Upper lobe of right lung (tissue), 1 donor: Measurements from ENCODE around the gene ROM1. TPM values are rescaled to one million over a fixed set of nuclear protein-coding genes. Genes with fewer than 3 reads are reported as not detected.
"Not testable (repeated sequence)": the region's sequence is repeated elsewhere in the genome, so short reads cannot be mapped to it uniquely, and the experiment has no call there.

ENCODE experiments used
- ATAC-seq: fragments of 200-7000 bp; cut with Tn5 transposase; one replicate; pipeline ENCODE4 v1.9.1; 2020; ENCODE audit warnings: mild to moderate bottlenecking, moderate library complexity
- DNase-seq: peaks from one replicate; pipeline ENCODE4 v3.0.0-alpha.2; 2020
- H3K27ac ChIP-seq: fragments of 200-600 bp; one replicate; pipeline ENCODE4 v1.8.0; 2022
- H3K27me3 ChIP-seq: fragments of 200-600 bp; one replicate; pipeline ENCODE4 v1.8.0; 2022; ENCODE audit warnings: mild to moderate bottlenecking
- H3K36me3 ChIP-seq: fragments of 200-600 bp; one replicate; pipeline ENCODE4 v1.8.0; 2022
- H3K4me1 ChIP-seq: fragments of 200-600 bp; one replicate; pipeline ENCODE4 v1.8.0; 2022
- H3K4me3 ChIP-seq: fragments of 200-600 bp; one replicate; pipeline ENCODE4 v1.8.0; 2022; ENCODE audit warnings: mild to moderate bottlenecking
- H3K9me3 ChIP-seq: fragments of 200-600 bp; one replicate; pipeline ENCODE4 v1.8.0; 2022
- intact Hi-C: fragments of 100-400 bp; cut with DNase I; formaldehyde crosslinking; loops from one replicate; pipeline ENCODE4 v1.11.0; 2022
- long read RNA-seq: library from polyadenylated mRNA; unstranded; transcript quantifications from one replicate; pipeline ENCODE4 v2.0.0, GENCODE V29; 2021
- total RNA-seq: library from RNA; stranded (reverse); fragmentation: NEBNext Ultra II Directional; extraction: Animal tissue kit (Norgen Biotek cat#: 25700); gene quantifications from one replicate; pipeline ENCODE4 v1.2.1, GENCODE V29; 2021
- TF ChIP-seq, protein P1 (sequence below): fragments of 200-600 bp; IDR thresholded peaks from one replicate; pipeline ENCODE4 v1.8.0; 2022; ENCODE audit warnings: antibody characterized with exemption
- donor health status: DM: no; HTN: yes; CAD: no; lungs with severe emphysema.

The ROM1 gene
- total RNA-seq = 5.2 TPM
- long read RNA-seq, partial matches to known transcripts = 0 of 2 reads
- long read RNA-seq, other reads (novel, unspliced or antisense) = 1 of 2 reads

DNA sequence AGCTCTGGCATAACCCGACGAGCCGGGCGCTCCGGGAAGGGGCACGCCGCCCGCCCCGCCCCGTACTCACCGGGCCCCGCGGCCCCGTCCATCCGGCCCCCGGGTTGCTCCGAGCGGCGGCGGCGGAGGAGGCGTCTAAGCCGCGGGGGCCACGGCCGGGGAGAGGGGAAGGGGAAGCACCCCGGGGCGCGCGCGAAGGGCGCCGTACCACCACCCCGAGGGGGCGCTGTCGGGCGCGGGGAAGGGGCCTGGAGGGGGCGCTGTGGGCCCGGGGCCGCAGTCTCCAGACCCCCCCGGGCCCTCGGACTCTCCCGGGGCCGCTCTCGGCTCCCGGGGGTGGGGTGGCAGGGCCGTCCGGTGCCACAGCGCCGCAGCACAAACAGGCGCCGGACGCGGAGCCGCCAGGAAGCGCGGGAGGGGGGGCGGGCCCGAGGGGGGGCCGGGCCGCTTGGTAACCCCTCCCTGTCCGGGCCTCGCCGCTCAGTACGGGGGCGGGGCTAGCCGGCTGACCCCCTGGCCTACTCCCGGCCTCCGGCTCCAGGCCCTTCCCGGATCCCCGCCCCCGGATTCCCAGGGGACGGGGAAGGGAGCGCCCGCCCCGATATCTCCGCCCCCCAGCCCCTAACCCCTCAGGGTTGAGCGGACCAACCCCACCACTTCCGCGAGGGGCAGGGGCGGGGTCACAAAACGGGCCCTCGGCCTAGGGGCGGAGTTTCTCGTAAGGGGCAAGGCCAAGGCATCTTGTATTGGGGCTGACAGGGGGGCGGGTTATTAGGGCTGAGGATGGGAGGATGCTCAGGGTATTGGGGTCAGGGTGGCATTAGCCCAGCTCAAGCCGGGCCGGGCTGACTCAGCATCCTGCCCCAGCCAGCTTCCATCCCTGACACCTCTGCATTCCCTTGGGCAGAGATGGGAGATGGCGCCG is at the start of gene ROM1, which contains the start of gene EML3:
ROM1 (plus strand) TSS at position 892 of the 925 bp plus-strand sequence; CDS start at position 917, 25 bp downstream.
EML3 (minus strand) TSS at position 410 of the 925 bp plus-strand sequence; CDS start at position 92, 318 bp downstream.
- peak within 1 kb of the TSS; percentile 84 for H3K4me3 ChIP-seq
- H3K4me1 ChIP-seq = peaks cover 23% of the 10 kb centered on the region
- TF ChIP-seq, protein P1, sequence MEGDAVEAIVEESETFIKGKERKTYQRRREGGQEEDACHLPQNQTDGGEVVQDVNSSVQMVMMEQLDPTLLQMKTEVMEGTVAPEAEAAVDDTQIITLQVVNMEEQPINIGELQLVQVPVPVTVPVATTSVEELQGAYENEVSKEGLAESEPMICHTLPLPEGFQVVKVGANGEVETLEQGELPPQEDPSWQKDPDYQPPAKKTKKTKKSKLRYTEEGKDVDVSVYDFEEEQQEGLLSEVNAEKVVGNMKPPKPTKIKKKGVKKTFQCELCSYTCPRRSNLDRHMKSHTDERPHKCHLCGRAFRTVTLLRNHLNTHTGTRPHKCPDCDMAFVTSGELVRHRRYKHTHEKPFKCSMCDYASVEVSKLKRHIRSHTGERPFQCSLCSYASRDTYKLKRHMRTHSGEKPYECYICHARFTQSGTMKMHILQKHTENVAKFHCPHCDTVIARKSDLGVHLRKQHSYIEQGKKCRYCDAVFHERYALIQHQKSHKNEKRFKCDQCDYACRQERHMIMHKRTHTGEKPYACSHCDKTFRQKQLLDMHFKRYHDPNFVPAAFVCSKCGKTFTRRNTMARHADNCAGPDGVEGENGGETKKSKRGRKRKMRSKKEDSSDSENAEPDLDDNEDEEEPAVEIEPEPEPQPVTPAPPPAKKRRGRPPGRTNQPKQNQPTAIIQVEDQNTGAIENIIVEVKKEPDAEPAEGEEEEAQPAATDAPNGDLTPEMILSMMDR = peak; percentile 82
- intact Hi-C loops = no loop called here
- H3K36me3 ChIP-seq = peaks cover 29% of the 10 kb centered on the region
- H3K27me3 ChIP-seq = no peaks in the 10 kb centered on the region
- DNase-seq (peak; percentile 95), ATAC-seq (peak; percentile 88)
- peak within 1 kb of the TSS; percentile 93 for H3K27ac ChIP-seq
- no peaks in the 10 kb centered on the region for H3K9me3 ChIP-seq

DNA sequence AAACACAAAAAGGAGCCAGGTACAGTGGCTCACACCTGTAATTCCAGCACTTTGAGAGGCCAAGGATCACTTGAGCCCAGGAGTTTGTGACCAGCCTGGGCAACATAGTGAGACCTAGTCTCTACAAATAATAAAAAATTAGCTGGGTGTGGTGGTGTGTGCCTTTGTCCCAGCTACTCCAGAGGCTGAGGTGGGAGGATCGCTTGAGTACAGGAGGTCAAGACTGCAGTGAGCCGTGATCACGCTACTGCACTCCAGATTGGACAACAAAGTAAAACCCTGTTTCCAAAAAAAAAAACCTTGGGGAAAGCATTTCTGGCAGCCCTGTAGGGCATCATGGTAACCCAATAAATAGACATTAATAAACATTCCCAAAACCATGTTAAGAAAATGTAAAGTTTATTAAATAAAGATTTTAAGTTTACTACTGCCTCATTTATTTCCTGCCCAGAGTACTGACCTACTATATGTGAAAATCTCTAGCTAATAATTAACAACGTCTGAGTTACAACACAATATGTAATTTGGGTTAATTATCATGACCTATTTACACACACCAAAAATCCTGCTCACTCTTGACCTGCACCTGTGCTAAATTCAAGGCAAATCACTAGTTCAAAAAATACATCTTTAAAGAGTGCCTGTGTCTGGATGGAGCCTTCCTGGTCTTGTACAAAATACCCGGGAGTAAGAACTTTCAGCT is 47.8 kb upstream of the ROM1 start:
- H3K36me3 ChIP-seq = peaks cover 90% of the 10 kb centered on the region
- H3K4me1 ChIP-seq = peaks cover 9% of the 10 kb centered on the region
- intact Hi-C loops = loop anchor here (5.0 kb wide), 1 partner anchor 143 kb away; no protein-coding TSS in a partner anchor
- ATAC-seq = no peak
- DNase-seq = no peak
- no peaks in the 10 kb centered on the region for H3K27me3 ChIP-seq
- no peaks in the 10 kb centered on the region for H3K9me3 ChIP-seq
- TF ChIP-seq, protein P1 = no peak
- H3K4me3 ChIP-seq = no peak overlapping the region
- no peak overlapping the region for H3K27ac ChIP-seq

DNA sequence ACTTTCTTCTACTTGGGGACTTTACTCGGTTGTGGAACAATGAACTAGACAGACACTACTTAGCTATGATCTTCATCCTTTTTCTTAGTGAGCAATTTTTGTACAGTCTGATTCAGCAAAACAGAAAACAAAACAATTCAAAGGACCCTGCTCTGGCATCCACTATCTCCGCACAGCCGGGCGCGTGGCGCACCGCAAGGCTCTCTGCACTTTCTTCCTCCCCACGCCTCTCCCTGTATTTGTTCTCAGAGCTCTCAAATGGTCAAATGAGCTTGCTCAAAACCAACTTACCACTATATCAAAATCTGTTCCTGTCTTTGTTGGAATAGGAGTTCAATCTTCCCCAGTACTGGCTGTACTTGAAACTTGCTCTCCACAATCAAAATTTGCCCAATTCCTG is 46.8 kb upstream of the ROM1 start:
- DNase-seq (no peak), ATAC-seq (no peak)
- H3K4me1 ChIP-seq = no peaks in the 10 kb centered on the region
- H3K9me3 ChIP-seq = no peaks in the 10 kb centered on the region
- intact Hi-C loops = loop anchor here (5.0 kb wide), 1 partner anchor 144 kb away; no protein-coding TSS in a partner anchor
- H3K27me3 ChIP-seq = no peaks in the 10 kb centered on the region
- H3K4me3 ChIP-seq = no peak overlapping the region
- H3K27ac ChIP-seq = no peak overlapping the region
- TF ChIP-seq, protein P1 = no peak
- peaks cover 95% of the 10 kb centered on the region for H3K36me3 ChIP-seq

DNA sequence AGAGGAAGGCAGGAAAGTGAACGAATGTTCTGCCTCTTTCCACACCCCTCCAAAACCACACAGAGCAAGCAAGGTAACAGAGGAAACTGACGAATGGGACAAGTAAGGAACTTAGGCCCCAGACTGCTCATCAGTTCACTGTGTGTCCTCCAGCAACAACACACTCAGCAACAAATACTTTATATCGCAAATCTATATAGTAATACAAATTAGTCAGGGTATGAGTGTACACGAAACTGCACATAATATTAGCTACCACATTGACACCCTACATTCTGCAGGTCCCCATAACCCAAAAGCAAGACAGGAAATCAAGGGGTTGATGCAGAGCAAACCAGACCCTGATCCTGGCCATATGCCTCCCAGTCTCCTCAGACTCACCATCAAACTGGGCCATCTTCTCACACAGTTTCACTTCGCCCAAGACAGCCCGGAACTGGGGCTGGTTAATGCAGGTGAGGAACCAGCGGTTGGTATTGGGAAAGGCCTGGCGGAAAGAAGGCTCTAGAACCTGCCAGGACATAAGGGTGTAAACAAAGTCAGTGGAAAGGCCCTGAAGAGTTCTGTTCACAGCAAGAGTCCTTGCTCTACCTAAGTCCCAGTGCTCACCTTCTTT is 45.9 kb upstream of the ROM1 start:
- H3K36me3 ChIP-seq = peaks cover 95% of the 10 kb centered on the region
- no peak overlapping the region for H3K27ac ChIP-seq
- intact Hi-C loops = loop anchor here (5.0 kb wide), 1 partner anchor 145 kb away; no protein-coding TSS in a partner anchor
- H3K4me1 ChIP-seq = peaks cover 5% of the 10 kb centered on the region
- ATAC-seq = no peak
- H3K4me3 ChIP-seq = no peak overlapping the region
- DNase-seq = no peak
- no peaks in the 10 kb centered on the region for H3K27me3 ChIP-seq
- TF ChIP-seq, protein P1 = no peak
- no peaks in the 10 kb centered on the region for H3K9me3 ChIP-seq

DNA sequence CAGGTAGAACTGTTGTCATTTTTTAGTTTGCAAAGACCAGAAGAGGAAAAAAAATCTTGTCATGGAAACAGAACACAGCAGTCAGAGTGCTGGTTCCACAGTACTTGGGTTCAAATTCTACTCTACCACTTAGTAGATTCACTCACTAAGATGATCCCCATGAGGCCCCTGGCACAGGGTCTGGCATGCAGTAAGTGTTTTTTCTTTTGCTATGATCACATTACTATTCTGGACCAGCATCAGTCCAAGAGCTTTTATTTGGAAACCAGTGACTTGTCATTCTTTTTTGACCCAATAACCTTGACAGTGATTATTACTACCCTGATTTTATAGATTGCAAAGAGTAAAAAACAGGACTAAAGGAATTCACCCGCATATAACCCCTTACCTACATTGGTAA is 43.4 kb upstream of the ROM1 start:
- TF ChIP-seq, protein P1 = no peak
- ATAC-seq = no peak
- Histone ChIP-seq H3K36me3 (peaks cover 76% of the 10 kb centered on the region), H3K4me1 (peaks cover 13% of the 10 kb centered on the region), H3K4me3 (no peak overlapping the region), H3K27me3 (no peaks in the 10 kb centered on the region), H3K27ac (no peak overlapping the region), H3K9me3 (no peaks in the 10 kb centered on the region)
- intact Hi-C loops = loop anchor here (5.0 kb wide), 1 partner anchor 147 kb away; no protein-coding TSS in a partner anchor
- DNase-seq = no peak

- H3K9me3 ChIP-seq, intact Hi-C loops, H3K27me3 ChIP-seq, H3K27ac ChIP-seq, ATAC-seq, H3K4me3 ChIP-seq, DNase-seq: not testable (repeated sequence)
- Histone ChIP-seq H3K36me3 (peaks cover 65% of the 10 kb centered on the region), H3K4me1 (peaks cover 23% of the 10 kb centered on the region)
Measured at GRCh38 chr11:62570903-62571302, 42.2 kb upstream of the ROM1 start.

DNA sequence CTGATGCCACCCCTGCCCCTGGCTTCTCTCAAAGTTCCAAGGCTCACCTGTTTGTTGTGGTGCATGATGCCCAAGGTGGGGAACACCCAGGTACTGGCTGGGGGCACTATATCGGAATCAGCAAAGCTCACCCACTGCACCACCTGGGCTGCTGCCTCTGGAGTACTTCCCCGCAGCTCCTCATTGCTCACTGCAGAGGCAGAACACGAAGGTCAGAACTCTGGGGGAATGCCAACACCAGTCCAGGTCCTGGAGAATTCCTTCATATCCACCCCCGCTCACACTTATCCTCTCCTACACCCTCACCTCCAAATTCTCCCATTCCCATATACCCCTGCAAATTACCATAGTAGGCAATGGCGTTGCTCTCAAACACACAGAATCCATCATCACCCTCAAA is 41.6 kb upstream of the ROM1 start:
- DNase-seq, H3K9me3 ChIP-seq, H3K27me3 ChIP-seq, H3K4me3 ChIP-seq, H3K27ac ChIP-seq, intact Hi-C loops, ATAC-seq: not testable (repeated sequence)
- H3K36me3 ChIP-seq = peaks cover 65% of the 10 kb centered on the region
- peaks cover 29% of the 10 kb centered on the region for H3K4me1 ChIP-seq
